Fibroblast of villous mesenchyme (primary cell): ENCODE measurements around the gene KCNQ1. TPM values are rescaled to one million over a fixed set of nuclear protein-coding genes. Genes with fewer than 3 reads are reported as not detected.

Experiments
- DNase-seq: peaks from one replicate; pipeline ENCODE4 v3.0.0-alpha.2; 2010; ENCODE audit warnings: low read depth
- H3K4me3 ChIP-seq: 2 replicates; pipeline ENCODE4 v1.5.1; 2011; ENCODE audit warnings: low read depth, mild to moderate bottlenecking, low read length
- CTCF ChIP-seq: IDR thresholded peaks from 2 replicates; pipeline ENCODE4 v1.5.1; 2012; ENCODE audit warnings: low read depth, mild to moderate bottlenecking, low read length; ENCODE audit not compliant: insufficient read depth
- total RNA-seq: library from RNA; depleted of rRNA; stranded (reverse); fragments of >200 nt; gene quantifications from 2 replicates; pipeline ENCODE4 v1.2.3, GENCODE V29; 2012

The KCNQ1 gene
- total RNA-seq, 1 donor = not detected

GRCh38 chr11:2516276-2517015, 71.6 kb downstream of the KCNQ1 start:
- no peak for DNase-seq
- TF ChIP-seq CTCF = no peak
- no peak overlapping the region for H3K4me3 ChIP-seq

- DNase-seq = no peak
- no peak for TF ChIP-seq CTCF
- no peak overlapping the region for H3K4me3 ChIP-seq
Measured at GRCh38 chr11:2517016-2517385, 72.2 kb downstream of the KCNQ1 start.

- DNase-seq = no peak
- TF ChIP-seq CTCF = no peak
- no peak overlapping the region for H3K4me3 ChIP-seq
Measured at GRCh38 chr11:2517386-2518064, 72.7 kb downstream of the KCNQ1 start.

- H3K4me3 ChIP-seq = no peak overlapping the region
- no peak for DNase-seq
- no peak for TF ChIP-seq CTCF
Measured at GRCh38 chr11:2518111-2518982, 73.5 kb downstream of the KCNQ1 start.

- H3K4me3 ChIP-seq = no peak overlapping the region
- no peak for DNase-seq
- no peak for TF ChIP-seq CTCF
Measured at GRCh38 chr11:2518983-2519340, 74.2 kb downstream of the KCNQ1 start.

GRCh38 chr11:2519517-2519861, 74.7 kb downstream of the KCNQ1 start:
- DNase-seq = no peak
- TF ChIP-seq CTCF = no peak
- no peak overlapping the region for H3K4me3 ChIP-seq
